Measurements from ENCODE around the gene RBM20. TPM values are rescaled to one million over a fixed set of nuclear protein-coding genes. Genes with fewer than 3 reads are reported as not detected.

Gene RBM20
- total RNA-seq, 1 donor from 2014 or later = 2.0 TPM

GRCh38 chr10:110672580-110672919 is 28.4 kb downstream of the RBM20 start:
- DNase-seq (ENCODE audit: low read depth in 2 of 2) = no peak

- DNase-seq (ENCODE audit: low read depth in 2 of 2) = peak in 1 of 2 donors; percentile 77
Measured at GRCh38 chr10:110676016-110676415, 31.9 kb downstream of the RBM20 start.

- peak in 1 of 2 donors; percentile 53 for DNase-seq (ENCODE audit: low read depth in 2 of 2)
Measured at GRCh38 chr10:110679486-110680272, 35.5 kb downstream of the RBM20 start.

DNA sequence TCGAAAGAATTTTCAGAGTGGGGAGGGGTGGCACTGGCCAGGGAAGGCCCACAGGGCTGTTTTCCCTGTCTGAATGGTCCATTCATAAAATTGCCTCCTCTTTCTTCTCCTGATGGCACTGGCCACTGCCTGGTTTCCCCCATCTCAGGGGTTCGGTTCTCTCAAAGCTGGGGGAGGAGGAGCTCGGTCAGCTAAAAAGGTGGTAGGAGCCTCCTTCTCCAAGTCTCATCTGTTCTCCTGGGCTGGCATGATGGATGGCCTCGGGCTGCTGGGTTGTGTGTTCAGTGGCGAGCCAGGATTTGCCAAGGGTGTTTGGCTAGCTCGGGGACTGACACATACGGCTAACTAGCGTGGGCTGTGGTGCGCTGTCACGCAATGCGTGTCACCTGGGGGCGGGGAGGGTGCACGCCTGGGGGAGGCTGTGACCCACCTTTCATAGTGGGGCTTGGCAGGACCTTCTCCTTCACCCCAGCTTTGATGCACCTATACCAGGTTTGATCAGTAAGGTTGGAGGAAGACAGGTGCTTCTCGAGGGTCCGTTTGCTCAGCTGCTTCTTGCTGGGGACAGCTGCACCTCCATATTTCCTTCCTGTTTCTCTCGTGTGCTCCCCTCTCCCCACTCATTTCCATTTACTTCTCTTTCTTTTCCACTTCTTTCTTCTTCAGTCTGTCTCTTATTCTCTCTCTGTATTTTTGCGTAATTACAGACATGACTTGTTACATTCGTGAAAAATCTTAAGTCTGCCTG is 36.3 kb downstream of the RBM20 start:
- DNase-seq (ENCODE audit: low read depth in 2 of 2) = no peak

- peak; percentile 44 to 65 for DNase-seq (ENCODE audit: low read depth in 2 of 2)
Measured at GRCh38 chr10:110681023-110681681, 37.0 kb downstream of the RBM20 start.

DNA sequence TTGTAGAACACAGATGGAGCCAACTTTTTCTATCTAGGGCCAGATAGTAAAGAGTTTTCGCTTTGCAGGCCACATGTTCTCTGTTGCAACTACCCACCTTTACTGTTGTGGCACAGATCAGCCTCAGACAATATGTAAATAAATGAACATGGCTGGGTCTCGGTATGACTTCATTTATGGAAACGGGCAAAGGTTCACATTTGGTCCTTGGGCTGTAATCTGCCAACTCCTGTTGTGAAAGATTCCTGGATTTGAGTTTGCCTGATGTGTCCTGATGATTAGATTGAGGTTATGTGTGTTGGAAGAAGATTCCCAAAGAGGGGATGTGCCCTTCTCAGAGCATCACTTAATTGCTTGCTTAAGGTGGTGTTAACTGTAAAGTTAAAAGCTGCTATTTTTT is 38.2 kb downstream of the RBM20 start:
- no peak for DNase-seq (ENCODE audit: low read depth in 2 of 2)

DNA sequence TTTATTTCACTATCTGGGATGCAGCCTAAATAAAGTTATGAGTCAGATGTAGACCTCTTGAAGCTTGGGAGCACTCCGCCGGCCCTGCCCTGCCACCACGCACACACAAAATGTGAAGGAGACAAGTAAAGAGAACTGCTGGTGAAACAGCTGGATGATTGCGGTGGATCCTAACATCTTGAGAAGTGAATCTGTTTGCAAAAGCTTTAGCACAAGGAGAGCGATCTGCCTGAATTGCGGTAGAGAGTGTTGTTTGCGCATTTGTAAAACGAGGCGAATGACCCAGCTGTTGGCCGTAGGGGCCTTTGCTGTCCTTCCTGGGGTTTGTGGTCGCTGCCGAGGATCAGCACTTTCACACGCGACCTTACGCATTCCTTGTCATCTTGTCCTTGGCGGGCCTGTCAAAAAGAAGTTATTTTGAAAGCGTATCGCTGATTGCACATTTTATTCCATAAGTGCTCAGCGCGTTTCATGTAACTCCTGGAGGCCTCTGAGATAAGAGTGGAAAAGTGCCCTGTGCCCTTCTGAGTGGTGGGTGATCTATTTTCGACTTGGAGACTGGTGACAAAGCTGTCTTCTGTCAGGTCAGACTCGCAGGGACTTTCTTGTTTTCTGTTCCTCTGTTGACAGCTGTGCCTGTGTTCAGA is 40.8 kb downstream of the RBM20 start:
- no peak for DNase-seq (ENCODE audit: low read depth in 2 of 2)

DNA sequence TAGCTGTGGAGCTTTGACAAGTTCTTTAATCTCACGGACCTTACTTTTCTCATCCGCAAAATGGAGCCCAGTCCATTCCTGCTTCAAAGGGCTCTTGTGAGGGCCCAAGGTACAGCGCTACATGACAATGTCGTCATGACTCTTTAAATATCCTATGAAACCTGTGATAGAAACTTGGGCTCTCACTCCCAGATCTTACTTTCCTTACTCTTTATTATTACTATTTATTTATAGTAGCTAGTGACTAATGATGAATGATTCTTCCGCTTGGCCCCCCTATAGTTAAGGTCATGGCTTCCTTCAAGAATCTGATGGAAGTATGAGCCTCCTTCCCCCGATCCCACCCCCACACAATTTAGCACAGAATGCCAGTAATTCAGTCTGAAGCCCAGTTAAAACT is 41.9 kb downstream of the RBM20 start:
- DNase-seq (ENCODE audit: low read depth in 2 of 2) = peak in 1 of 2 donors; percentile 24

GRCh38 chr10:110686949-110687348 is 42.8 kb downstream of the RBM20 start:
- DNase-seq (ENCODE audit: low read depth in 2 of 2) = no peak

DNA sequence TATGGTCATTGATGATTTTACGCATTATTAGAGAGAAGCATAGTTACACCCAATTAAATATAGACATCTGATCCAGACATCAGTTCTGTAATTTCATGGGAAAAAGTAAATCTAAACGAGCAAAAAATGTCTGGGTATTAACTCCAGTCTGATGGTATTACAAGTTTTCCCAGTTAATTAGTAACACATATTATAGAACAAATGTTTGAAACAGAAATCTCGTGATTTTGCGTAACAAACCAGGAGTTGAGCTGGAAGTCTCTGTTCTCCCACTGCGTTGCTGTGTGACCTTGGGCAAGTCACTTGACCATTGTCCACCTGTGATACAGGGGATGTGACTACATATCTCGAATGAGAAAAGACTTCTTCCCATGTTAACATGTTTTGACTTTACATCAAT is 43.3 kb downstream of the RBM20 start:
- DNase-seq (ENCODE audit: low read depth in 2 of 2) = no peak

DNA sequence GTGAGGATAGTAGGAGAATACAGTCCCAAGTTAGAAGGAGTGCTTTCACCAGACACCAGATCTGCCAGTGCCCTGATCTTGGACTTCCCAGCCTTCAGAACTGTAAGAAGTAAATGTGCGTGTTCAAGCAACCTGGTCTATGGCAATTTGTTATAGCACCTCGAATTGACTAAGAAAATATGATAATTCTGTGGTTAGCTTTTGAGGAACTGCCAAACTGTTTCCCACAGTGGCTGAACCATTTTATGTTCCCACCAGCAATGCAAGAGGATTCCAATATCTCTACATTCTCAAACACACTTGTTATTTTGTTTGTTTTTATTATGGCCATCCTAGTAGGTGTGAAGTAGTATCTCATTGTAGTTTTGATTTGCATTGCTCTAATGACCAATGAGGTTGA is 47.0 kb downstream of the RBM20 start:
- DNase-seq (ENCODE audit: low read depth in 2 of 2) = no peak

- DNase-seq (ENCODE audit: low read depth in 2 of 2) = no peak
Measured at GRCh38 chr10:110694263-110694662, 50.1 kb downstream of the RBM20 start.

- no peak for DNase-seq (ENCODE audit: low read depth in 2 of 2)
Measured at GRCh38 chr10:110694820-110695538, 50.8 kb downstream of the RBM20 start.

- no peak for DNase-seq (ENCODE audit: low read depth in 2 of 2)
Measured at GRCh38 chr10:110695539-110695886, 51.4 kb downstream of the RBM20 start.

GRCh38 chr10:110696436-110696835 is 52.3 kb downstream of the RBM20 start:
- no peak for DNase-seq (ENCODE audit: low read depth in 2 of 2)

- no peak for DNase-seq (ENCODE audit: low read depth in 2 of 2)
Measured at GRCh38 chr10:110698340-110698739, 54.2 kb downstream of the RBM20 start.

- DNase-seq (ENCODE audit: low read depth in 2 of 2) = no peak
Measured at GRCh38 chr10:110698782-110699201, 54.7 kb downstream of the RBM20 start.

DNA sequence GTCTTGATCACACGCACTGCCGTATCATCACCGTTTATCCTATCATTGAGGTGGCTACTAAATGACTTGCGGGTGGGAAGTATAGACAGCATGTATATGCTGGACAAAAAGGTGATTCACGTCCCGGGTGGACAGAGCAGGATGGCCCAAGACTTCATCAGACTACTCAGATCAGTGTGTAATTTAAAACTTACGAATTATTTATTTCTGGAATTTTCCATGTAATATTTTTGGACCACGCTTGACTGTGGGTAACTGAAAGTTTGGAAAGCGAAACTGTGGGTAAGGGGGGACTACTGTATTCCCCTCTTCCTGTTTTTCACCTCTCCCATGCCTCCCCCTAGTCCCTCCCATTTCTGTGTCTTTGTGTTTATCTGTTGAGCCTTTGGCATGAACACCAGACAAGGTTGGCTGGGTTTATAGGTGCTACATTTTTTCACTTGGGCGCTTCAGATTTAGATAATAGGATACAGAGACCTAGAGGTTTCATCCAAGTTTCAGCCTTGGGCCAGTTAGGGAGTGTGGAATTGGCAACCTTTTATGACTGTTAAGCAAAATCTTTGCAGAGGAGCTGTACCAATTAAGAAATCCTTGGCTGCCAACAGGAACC is 55.8 kb downstream of the RBM20 start:
- no peak for DNase-seq (ENCODE audit: low read depth in 2 of 2)

DNA sequence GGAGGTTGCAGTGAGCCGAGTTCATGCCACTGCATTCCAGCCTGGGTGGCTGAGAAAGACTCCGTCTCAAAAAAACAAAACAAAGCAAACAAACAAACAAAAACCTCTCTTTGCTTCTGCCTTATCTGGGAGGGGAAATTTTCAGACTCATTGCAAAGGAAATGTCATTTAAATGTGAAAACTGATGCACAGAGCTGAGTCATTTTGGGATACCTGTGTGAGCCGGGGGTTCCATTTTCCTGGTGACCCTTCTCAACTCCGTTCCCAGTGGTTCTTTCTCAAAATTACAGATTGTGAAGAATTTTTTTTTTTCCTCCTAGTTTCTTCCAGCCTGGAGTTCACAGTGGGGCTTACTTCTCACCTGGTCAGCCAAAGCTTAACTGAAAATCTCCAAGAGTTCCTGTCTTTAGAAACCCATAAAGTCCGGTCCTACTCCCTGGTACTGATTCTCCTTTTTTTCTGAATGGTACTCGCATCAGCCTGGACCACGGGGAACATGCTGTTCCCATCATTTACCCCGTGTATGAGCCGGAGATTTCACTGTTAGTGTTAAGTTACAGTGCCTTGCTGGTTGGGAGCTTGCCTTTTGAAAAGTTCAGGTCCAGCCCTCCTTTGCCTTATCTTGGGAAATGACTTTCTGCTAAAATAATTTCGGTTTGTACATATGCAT is 56.9 kb downstream of the RBM20 start:
- DNase-seq (ENCODE audit: low read depth in 2 of 2) = no peak

DNA sequence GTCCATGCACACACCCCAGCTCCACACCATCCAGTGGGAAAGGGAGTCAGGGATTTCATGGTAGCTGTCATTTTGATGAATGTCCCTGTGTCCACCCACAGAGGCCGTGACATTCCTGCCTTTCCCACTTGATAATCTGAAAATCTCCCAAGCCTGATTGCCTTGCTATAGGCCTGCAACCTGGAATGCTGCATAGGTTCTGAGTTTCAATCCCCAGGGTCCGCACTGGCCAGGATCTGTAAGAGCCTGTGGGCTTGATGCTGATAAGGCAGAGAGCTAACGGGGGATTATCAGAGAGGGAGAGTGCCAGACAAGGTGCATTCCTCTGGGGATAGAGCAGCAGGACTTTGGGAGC is 57.5 kb downstream of the RBM20 start:
- no peak for DNase-seq (ENCODE audit: low read depth in 2 of 2)

GRCh38 chr10:110704070-110704469 is 59.9 kb downstream of the RBM20 start:
- DNase-seq (ENCODE audit: low read depth in 2 of 2) = no peak

Data from lung microvascular endothelial cell (primary cell).